NCI-H1930 (cell line): ENCODE data around the gene UBE2U.
"Not testable (repeated sequence)": the region's sequence is repeated elsewhere in the genome, so short reads cannot be mapped to it uniquely, and the experiment has no call there.

Experiments
- DNase-seq, 2 experiments: peaks; one replicate each; lab custom pipeline; 2025; lab: John Stamatoyannopoulos, UW

The UBE2U gene

GRCh38 chr1:64240206-64240605, 36.8 kb downstream of the UBE2U start:
- DNase-seq: no peak

GRCh38 chr1:64241069-64241468, 37.6 kb downstream of the UBE2U start:
- DNase-seq: no peak

- peak; percentile 7 to 27 for DNase-seq
These were observed 39.7 kb downstream of the UBE2U start for GRCh38 chr1:64242895-64243756.

- DNase-seq: no peak
These were observed 40.3 kb downstream of the UBE2U start for GRCh38 chr1:64243757-64244080.

GRCh38 chr1:64245495-64245894, 42.1 kb downstream of the UBE2U start:
- DNase-seq: no peak

GRCh38 chr1:64246294-64246917, 43.0 kb downstream of the UBE2U start:
- DNase-seq: peak; percentile 13 to 33

- no peak for DNase-seq
These were observed 44.6 kb downstream of the UBE2U start for GRCh38 chr1:64248065-64248464.

GRCh38 chr1:64250472-64250871, 47.0 kb downstream of the UBE2U start:
- not testable (repeated sequence) for DNase-seq

- no peak for DNase-seq
These were observed 48.5 kb downstream of the UBE2U start for GRCh38 chr1:64251971-64252370.

- not testable (repeated sequence) for DNase-seq
These were observed 53.8 kb downstream of the UBE2U start for GRCh38 chr1:64257233-64257632.

- DNase-seq: not testable (repeated sequence)
These were observed 55.0 kb downstream of the UBE2U start for GRCh38 chr1:64258444-64258843.

- no peak for DNase-seq
These were observed 59.9 kb downstream of the UBE2U start for GRCh38 chr1:64263335-64263734.

GRCh38 chr1:64263856-64264255, 60.4 kb downstream of the UBE2U start:
- no peak for DNase-seq

GRCh38 chr1:64265141-64265540, 61.7 kb downstream of the UBE2U start:
- DNase-seq: no peak

- DNase-seq: no peak
These were observed 63.6 kb downstream of the UBE2U start for GRCh38 chr1:64266991-64267390.

GRCh38 chr1:64268653-64269557, 65.5 kb downstream of the UBE2U start:
- DNase-seq: peak; percentile 33 to 63

- DNase-seq: no peak
These were observed 66.1 kb downstream of the UBE2U start for GRCh38 chr1:64269558-64269884.

- no peak for DNase-seq
These were observed 76.6 kb downstream of the UBE2U start for GRCh38 chr1:64280001-64280400.

- no peak for DNase-seq
These were observed 78.9 kb downstream of the UBE2U start for GRCh38 chr1:64282351-64282750.

- no peak for DNase-seq
These were observed 83.6 kb downstream of the UBE2U start for GRCh38 chr1:64287071-64287470.

- DNase-seq: no peak
These were observed 87.0 kb downstream of the UBE2U start for GRCh38 chr1:64290420-64290819.

- DNase-seq: no peak
These were observed 88.5 kb downstream of the UBE2U start for GRCh38 chr1:64291931-64292330.

GRCh38 chr1:64292399-64292798, 89.0 kb downstream of the UBE2U start:
- DNase-seq: no peak
